Heart left ventricle (tissue), 13 donors: ENCODE results near the gene MATN1.

ENCODE experiments used
- CTCF ChIP-seq, 12 donors: fragments of 200-600 bp; sonication (generic) in 4 of 12; IDR thresholded peaks; one replicate each; pipeline versions ENCODE4 v1.5.0 to v1.8.0; 2018 to 2022; ENCODE audit warnings: antibody characterized with exemption in 12 of 12, mild to moderate bottlenecking in 5 of 12
- POLR2A ChIP-seq, 2 donors: fragments of 450-650 bp; IDR thresholded peaks; one replicate each; pipeline ENCODE4 v1.6.1; 2017; ENCODE audit warnings: antibody characterized with exemption in 2 of 2, mild to moderate bottlenecking in 2 of 2, moderate library complexity in 2 of 2
- donor health status: ischemic (EF 13 %, LVEDD 7.1; RV severe dilation, severe dysfunction).
- donor health status: DM: no; HTN: yes; CAD: no.
- donor health status: DM: no; HTN: no; CAD: no.
- donor health status: ischemic (EF 25% LVEDD 6.9; RV normal size, moderate dysfunction).
- donor health status: ischemic (EF 25% LVEDD 5.7; RV mildly dilated, moderate dysfunction).
- donor health status: ischemic (EF 35%, LVEDD 5.7; RV mildly dilated, moderate dysfunction).
- donor health status: nonischemic (EF 11% LVEDD 7.7; RV severe dilation, severe dysfunction).
- donor health status: DM: yes; HTN: yes; CAD: no.
- donor health status: PGD.
- donor health status: ischemic (EF 29% LVEDD 5.4; RV normal size, mild dysfunction).
- donor health status: nonischemic (EF 23%, LVEDD 6.1; RV moderate dilation, normal function).

GRCh38 chr1:30724655-30725421, 1.5 kb upstream of the MATN1 start:
- TF ChIP-seq POLR2A (IDR thresholded peaks at IDR 0.05) (no peak), CTCF (IDR thresholded peaks at IDR 0.05) (no peak)
